H1 (cell line): ENCODE results near the gene RAB3GAP1. TPM values are rescaled to one million over a fixed set of nuclear protein-coding genes. Genes with fewer than 3 reads are reported as not detected.

Source experiments
- CBX5 ChIP-seq: fragments of 300-800, 300-1000 bp; sonication (generic); IDR thresholded peaks from 2 replicates; pipeline ENCODE4 v1.7.1; 2016; ENCODE audit warnings: antibody characterized with exemption, low read length, low read depth
- CHD2 ChIP-seq: IDR thresholded peaks from 2 replicates; pipeline ENCODE4 v1.6.1; 2012; ENCODE audit warnings: low read length, improper control_type of control experiment
- FOSL1 ChIP-seq: IDR thresholded peaks from 2 replicates; pipeline ENCODE4 v1.6.1; 2011; ENCODE audit warnings: mild to moderate bottlenecking, low read depth, low read length, moderate library complexity; ENCODE audit not compliant: insufficient read depth
- RAD21 ChIP-seq, 2 experiments: IDR thresholded peaks in 1 of 2; conservative IDR thresholded peaks in 1 of 2; 2 replicates each; pipeline ENCODE4 v1.6.1; 2011; ENCODE audit warnings: low read depth in 2 of 2, low read length in 2 of 2, improper control_type of control experiment in 1 of 2, inconsistent platforms in 1 of 2, mild to moderate bottlenecking in 1 of 2, moderate library complexity in 1 of 2
- RNF2 ChIP-seq: fragments of 200-900, 300-1000 bp; sonication (generic); IDR thresholded peaks from 2 replicates; pipeline ENCODE4 v1.7.1; 2016; ENCODE audit warnings: borderline replicate concordance, low read depth, mild to moderate bottlenecking, antibody characterized with exemption, low read length; ENCODE audit not compliant: poor library complexity, severe bottlenecking; ENCODE audit errors: missing control alignments
- SIN3A ChIP-seq, 2 experiments: IDR thresholded peaks in 1 of 2; conservative IDR thresholded peaks in 1 of 2; 2 replicates each; pipeline ENCODE4 v1.6.1; 2011 to 2012; ENCODE audit warnings: low read length in 2 of 2, improper control_type of control experiment in 1 of 2, low read depth in 1 of 2, mild to moderate bottlenecking in 1 of 2
- polyA plus RNA-seq, 7 experiments: library from polyadenylated mRNA; depleted of rRNA in 3 of 7; stranded (reverse) in 5 of 7; unstranded in 2 of 7; fragments of >200 nt in 5 of 7; fragments of 200-250 nt in 2 of 7; gene quantifications; 1 replicate in 5 of 7; 2 replicates in 1 of 7; 4 replicates in 1 of 7; pipeline versions ENCODE4 v1.2.1 to v1.2.3, GENCODE V29; 2011 to 2013; ENCODE audit warnings: missing spikeins in 2 of 7, mixed read lengths in 2 of 7
- total RNA-seq: library from RNA; stranded (reverse); fragmentation: NEBNext Ultra II Directional; extraction: Animal tissue kit (Norgen Biotek cat#: 25700); gene quantifications from 2 replicates; pipeline ENCODE4 v1.2.1, GENCODE V29; 2021

Gene RAB3GAP1
- total and polyA plus RNA-seq, 2 of the 8 experiments (the other 6 are each of a cell fraction or from before 2014, with no cell fraction given) = 9.8 to 28.6 TPM

- no peak for TF ChIP-seq RAD21 (IDR thresholded peaks at IDR 0.05 in 1 of 2, conservative IDR thresholded peaks at IDR 0.05 in 1 of 2; ENCODE audit: low read depth in 2 of 2, low read length in 2 of 2)
- no peak for TF ChIP-seq CHD2
- no peak for TF ChIP-seq FOSL1
- TF ChIP-seq SIN3A (conservative IDR thresholded peaks at IDR 0.05 in 1 of 2, IDR thresholded peaks at IDR 0.05 in 1 of 2; ENCODE audit: low read depth in 1 of 2, low read length in 2 of 2) = no peak
- TF ChIP-seq CBX5 = no peak
- no peak for TF ChIP-seq RNF2
- TF ChIP-seq, all 59 proteins: peak for 0
Measured at GRCh38 chr2:135022952-135023880, 28.9 kb upstream of the RAB3GAP1 start (continued).
